Neural progenitor cell (in vitro differentiated cells): Measurements from ENCODE around the gene ZDHHC12. TPM values are rescaled to one million over a fixed set of nuclear protein-coding genes. Genes with fewer than 3 reads are reported as not detected.

ENCODE experiments used
- DNase-seq: peaks from one replicate; pipeline ENCODE4 v3.0.0-alpha.2; 2016; ENCODE audit warnings: low spot score
- H2AFZ ChIP-seq: fragments of 200-600 bp; sonication (generic); replicated peaks from 2 replicates; pipeline ENCODE4 v1.6.1; 2016; ENCODE audit warnings: antibody characterized with exemption
- H3F3A ChIP-seq: fragments of 200-600 bp; sonication (generic); 2 replicates; pipeline ENCODE4 v1.6.1; 2016; ENCODE audit warnings: antibody characterized with exemption, low read depth
- H3K27ac ChIP-seq: fragments of 200-600 bp; sonication (generic); 2 replicates; pipeline ENCODE4 v1.5.1; 2016; ENCODE audit warnings: mild to moderate bottlenecking
- H3K27me3 ChIP-seq: fragments of 200-600 bp; sonication (generic); 2 replicates; pipeline ENCODE4 v1.6.1; 2016; ENCODE audit warnings: mild to moderate bottlenecking, moderate library complexity
- H3K36me3 ChIP-seq: fragments of 200-600 bp; sonication (generic); 2 replicates; pipeline ENCODE4 v1.5.1; 2016
- H3K4me1 ChIP-seq: fragments of 200-600 bp; sonication (generic); 2 replicates; pipeline ENCODE4 v1.6.1; 2016; ENCODE audit warnings: mixed run types
- H3K4me2 ChIP-seq: fragments of 200-600 bp; sonication (generic); 2 replicates; pipeline ENCODE4 v1.6.1; 2016
- H3K4me3 ChIP-seq: fragments of 200-600 bp; sonication (generic); 2 replicates; pipeline ENCODE4 v1.5.1; 2016
- H3K79me2 ChIP-seq: fragments of 200-600 bp; sonication (generic); 2 replicates; pipeline ENCODE4 v1.6.1; 2016; ENCODE audit warnings: low read depth
- H3K9ac ChIP-seq: fragments of 200-600 bp; sonication (generic); 2 replicates; pipeline ENCODE4 v1.6.1; 2016
- H3K9me3 ChIP-seq: fragments of 200-600 bp; sonication (generic); 2 replicates; pipeline ENCODE4 v1.5.1; 2016; ENCODE audit warnings: low read depth
- H4K20me1 ChIP-seq: fragments of 200-600 bp; sonication (generic); 2 replicates; pipeline ENCODE4 v1.6.1; 2016; ENCODE audit warnings: low read depth
- H3K27ac Mint-ChIP-seq: 3 replicates; pipeline ENCODE4 v1.8.0; 2021; ENCODE audit warnings: mixed read lengths
- H3K27me3 Mint-ChIP-seq: 2 replicates; pipeline ENCODE4 v1.8.0; 2022; ENCODE audit warnings: low read depth, mild to moderate bottlenecking, inconsistent platforms, moderate library complexity, mixed read lengths; ENCODE audit not compliant: insufficient read depth
- H3K36me3 Mint-ChIP-seq: 3 replicates; pipeline ENCODE4 v1.8.0; 2021; ENCODE audit warnings: mixed read lengths
- H3K4me1 Mint-ChIP-seq: 3 replicates; pipeline ENCODE4 v1.8.0; 2021; ENCODE audit warnings: mixed read lengths
- H3K4me3 Mint-ChIP-seq: 3 replicates; pipeline ENCODE4 v1.8.0; 2021; ENCODE audit warnings: mild to moderate bottlenecking, moderate library complexity, mixed read lengths
- H3K9me3 Mint-ChIP-seq: 3 replicates; pipeline ENCODE4 v1.8.0; 2020; ENCODE audit warnings: mixed read lengths
- CTCF ChIP-seq: fragments of 200-600 bp; sonication (generic); IDR thresholded peaks from 2 replicates; pipeline ENCODE4 v1.5.1; 2017; ENCODE audit warnings: antibody characterized with exemption, mild to moderate bottlenecking
- EZH2 ChIP-seq: fragments of 200-600 bp; sonication (generic); IDR thresholded peaks from 2 replicates; pipeline ENCODE4 v1.6.1; 2017; ENCODE audit warnings: antibody characterized with exemption, mild to moderate bottlenecking, moderate library complexity
- EZH2phosphoT487 ChIP-seq: fragments of 200-600 bp; sonication (generic); IDR thresholded peaks from 2 replicates; pipeline ENCODE4 v1.6.1; 2017; ENCODE audit warnings: antibody characterized with exemption
- total RNA-seq: library from RNA; depleted of rRNA; stranded (reverse); fragments of >200 nt; gene quantifications from 2 replicates; pipeline ENCODE4 v1.2.3, GENCODE V29; 2015; ENCODE audit warnings: low replicate concordance

The ZDHHC12 gene
- total RNA-seq, 1 donor from 2014 or later = 16.8 TPM

- Histone ChIP-seq H3K4me1 (peaks cover 8% of the 10 kb centered on the region), H3K79me2 (peaks cover 10% of the 10 kb centered on the region), H3K27me3 (no peaks in the 10 kb centered on the region), H4K20me1 (no peaks in the 10 kb centered on the region), H3K9me3 (no peaks in the 10 kb centered on the region), H3K4me3 (peak overlapping the region; percentile 90), H3F3A (peaks cover 20% of the 10 kb centered on the region), H3K27ac (no peak overlapping the region), H2AFZ (peak overlapping the region; percentile 87), H3K9ac (peak overlapping the region; percentile 65), H3K4me2 (peak overlapping the region; percentile 99), H3K36me3 (no peaks in the 10 kb centered on the region)
- Mint-ChIP-seq H3K27ac (no peak overlapping the region), H3K9me3 (no peaks in the 10 kb centered on the region), H3K36me3 (peaks cover 2% of the 10 kb centered on the region), H3K4me1 (peaks cover 34% of the 10 kb centered on the region), H3K27me3 (peaks cover 9% of the 10 kb centered on the region), H3K4me3 (peak overlapping the region; percentile 91)
- no peak for TF ChIP-seq EZH2phosphoT487
- TF ChIP-seq EZH2 = no peak
- TF ChIP-seq CTCF = no peak
- peak; percentile 29 for DNase-seq
Measured at GRCh38 chr9:128723352-128723865, 518 bp downstream of the ZDHHC12 start.

DNA sequence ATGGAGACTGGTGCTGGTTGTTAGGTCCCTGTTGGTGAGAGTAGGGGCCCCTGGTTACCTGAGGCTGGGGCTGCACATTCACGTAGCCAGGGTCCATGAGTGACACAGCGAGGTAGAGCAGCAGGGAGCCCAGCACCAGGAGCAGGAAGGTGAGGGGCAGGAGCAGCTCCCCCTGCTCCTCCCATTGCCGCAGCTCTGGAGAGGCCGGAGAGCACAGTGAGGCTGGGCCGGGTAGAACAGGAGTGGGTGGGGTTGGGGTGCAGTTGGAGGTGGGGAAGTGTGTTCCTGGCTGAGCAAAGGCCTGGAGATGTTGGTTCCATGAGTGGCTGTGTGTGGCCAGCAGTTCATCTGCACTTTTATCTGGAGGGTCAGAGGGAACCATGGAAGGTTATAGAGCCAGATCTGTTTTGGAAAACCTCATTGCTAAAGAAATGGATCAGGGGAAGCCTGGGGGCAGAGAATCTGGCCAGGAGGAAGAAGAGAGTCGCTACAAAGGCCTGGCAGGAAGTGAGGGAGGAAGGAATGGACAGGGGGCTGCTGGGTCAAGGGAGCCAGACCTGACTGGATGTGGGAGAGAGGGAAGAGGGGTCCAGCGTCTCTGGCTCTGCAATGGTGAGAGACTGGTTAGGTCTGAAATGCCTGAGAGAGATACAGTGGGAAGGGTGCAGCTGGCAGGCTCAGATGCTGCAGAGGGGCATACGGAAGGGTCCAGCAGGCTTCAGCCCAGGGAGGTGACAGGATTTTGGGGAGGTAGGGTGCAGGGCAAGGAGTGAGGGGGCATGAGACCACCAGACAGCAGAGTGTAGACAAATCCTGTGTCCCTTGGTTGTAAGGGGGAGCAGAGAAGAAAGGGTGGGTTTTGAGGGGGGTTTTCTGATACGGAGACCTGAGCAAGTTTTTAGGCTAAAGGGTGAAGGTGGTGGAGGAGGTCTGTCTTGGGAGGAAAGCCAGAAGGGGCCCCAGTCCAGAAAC lies 1.3 kb downstream of the ZDHHC12 start:
- no peak overlapping the region for H2AFZ ChIP-seq
- no peak overlapping the region for H3K27ac ChIP-seq
- H3K9ac ChIP-seq = peak overlapping the region; percentile 65
- H4K20me1 ChIP-seq = no peaks in the 10 kb centered on the region
- peaks cover 2% of the 10 kb centered on the region for H3K36me3 Mint-ChIP-seq
- peak overlapping the region; percentile 73 for H3K4me3 Mint-ChIP-seq
- H3K4me2 ChIP-seq = peak overlapping the region; percentile 99
- H3K4me1 ChIP-seq = peaks cover 8% of the 10 kb centered on the region
- no peaks in the 10 kb centered on the region for H3K27me3 ChIP-seq
- peaks cover 20% of the 10 kb centered on the region for H3F3A ChIP-seq
- H3K4me3 ChIP-seq = peak overlapping the region; percentile 90
- H3K27ac Mint-ChIP-seq = peak overlapping the region; percentile 37
- peaks cover 10% of the 10 kb centered on the region for H3K79me2 ChIP-seq
- TF ChIP-seq CTCF = no peak
- no peak for TF ChIP-seq EZH2phosphoT487
- TF ChIP-seq EZH2 = no peak
- no peak for DNase-seq
- peaks cover 32% of the 10 kb centered on the region for H3K4me1 Mint-ChIP-seq
- peaks cover 8% of the 10 kb centered on the region for H3K27me3 Mint-ChIP-seq
- no peaks in the 10 kb centered on the region for H3K9me3 ChIP-seq
- H3K36me3 ChIP-seq = no peaks in the 10 kb centered on the region
- no peaks in the 10 kb centered on the region for H3K9me3 Mint-ChIP-seq

DNA sequence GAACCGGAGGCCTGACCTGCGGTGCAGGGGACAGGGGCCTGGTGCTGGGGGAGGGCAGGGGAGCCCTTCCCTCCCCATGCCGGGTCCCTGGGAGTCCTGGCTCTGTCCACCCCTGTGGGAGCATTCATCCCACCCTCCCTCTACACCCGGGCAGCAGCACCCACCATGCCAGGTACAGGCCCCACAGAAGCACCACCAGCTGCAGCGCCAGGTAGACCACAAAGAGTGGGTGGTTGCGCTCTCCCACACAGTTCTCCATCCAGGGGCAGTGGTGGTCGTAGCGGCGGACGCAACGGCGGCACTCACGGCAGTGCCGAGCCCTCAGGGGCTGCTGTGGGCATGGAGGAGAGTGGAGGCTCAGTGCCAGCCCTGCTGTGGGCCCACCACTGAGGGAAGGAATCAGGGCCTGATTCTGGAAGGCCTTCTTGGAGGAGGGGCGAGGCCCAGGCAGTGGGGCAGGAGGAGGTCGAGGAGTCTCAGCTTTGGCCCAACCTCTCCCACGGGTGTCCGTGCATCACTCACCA lies 2.4 kb downstream of the ZDHHC12 start:
- no peak for DNase-seq
- H3K9ac ChIP-seq = no peak overlapping the region
- no peaks in the 10 kb centered on the region for H3K9me3 Mint-ChIP-seq
- H3K36me3 ChIP-seq = no peaks in the 10 kb centered on the region
- H3K27me3 Mint-ChIP-seq = peaks cover 6% of the 10 kb centered on the region
- H3K27ac Mint-ChIP-seq = no peak overlapping the region
- no peak overlapping the region for H3K4me3 Mint-ChIP-seq
- no peaks in the 10 kb centered on the region for H4K20me1 ChIP-seq
- H3K4me1 Mint-ChIP-seq = peaks cover 27% of the 10 kb centered on the region
- H3K9me3 ChIP-seq = no peaks in the 10 kb centered on the region
- H3K4me2 ChIP-seq = no peak overlapping the region
- no peaks in the 10 kb centered on the region for H3K27me3 ChIP-seq
- peaks cover 8% of the 10 kb centered on the region for H3K4me1 ChIP-seq
- H2AFZ ChIP-seq = no peak overlapping the region
- no peak overlapping the region for H3K4me3 ChIP-seq
- H3K36me3 Mint-ChIP-seq = peaks cover 2% of the 10 kb centered on the region
- peaks cover 10% of the 10 kb centered on the region for H3K79me2 ChIP-seq
- no peak overlapping the region for H3K27ac ChIP-seq
- peaks cover 20% of the 10 kb centered on the region for H3F3A ChIP-seq
- TF ChIP-seq EZH2 = no peak
- TF ChIP-seq CTCF = no peak
- TF ChIP-seq EZH2phosphoT487 = no peak
